Body of pancreas (tissue), 4 donors: ENCODE measurements around the gene DNAI1.

Source experiments
- CTCF ChIP-seq, 7 experiments: fragments of 450-650 bp in 4 of 7; fragments of 200-600 bp in 3 of 7; sonication (generic) in 3 of 7; IDR thresholded peaks; one replicate each; pipeline ENCODE4 v1.5.1; 2016 to 2019; ENCODE audit warnings: antibody characterized with exemption in 7 of 7
- POLR2A ChIP-seq, 3 donors: fragments of 450-650 bp; IDR thresholded peaks; one replicate each; pipeline ENCODE4 v1.6.1; 2016; ENCODE audit warnings: antibody characterized with exemption in 3 of 3, mild to moderate bottlenecking in 2 of 3

GRCh38 chr9:34456151-34456550, 2.5 kb upstream of the DNAI1 start:
- TF ChIP-seq POLR2A (IDR thresholded peaks at IDR 0.05) = no peak
- no peak for TF ChIP-seq CTCF (IDR thresholded peaks at IDR 0.05)
